ENCODE data around the gene OVCH1. TPM values are rescaled to one million over a fixed set of nuclear protein-coding genes. Genes with fewer than 3 reads are reported as not detected.
"Not testable (repeated sequence)": the region's sequence is repeated elsewhere in the genome, so short reads cannot be mapped to it uniquely, and the experiment has no call there.

OVCH1 gene
- total RNA-seq, 1 experiment from 2014 or later, result not detected

DNA sequence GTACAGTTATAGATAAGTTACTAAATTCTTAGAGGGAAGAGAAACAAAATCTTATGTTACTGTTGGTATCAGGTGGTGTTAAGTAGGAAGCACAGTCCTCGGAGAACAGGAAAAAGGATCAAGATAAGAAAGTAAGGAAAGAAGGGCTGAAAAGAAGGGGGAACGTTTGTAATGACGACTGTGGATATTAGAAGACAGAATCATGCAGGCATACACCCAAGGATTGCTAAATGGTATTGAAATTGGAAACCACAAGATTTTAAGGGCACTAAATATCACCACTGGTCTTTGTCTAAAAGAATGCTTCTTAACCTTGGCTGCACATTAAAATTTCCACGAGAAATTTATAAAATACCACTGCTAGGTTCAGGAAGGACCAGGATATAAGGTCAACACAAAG is 82.4 kb downstream of the OVCH1 start:
- DNase-seq (ENCODE audit: low read depth), result no peak

DNA sequence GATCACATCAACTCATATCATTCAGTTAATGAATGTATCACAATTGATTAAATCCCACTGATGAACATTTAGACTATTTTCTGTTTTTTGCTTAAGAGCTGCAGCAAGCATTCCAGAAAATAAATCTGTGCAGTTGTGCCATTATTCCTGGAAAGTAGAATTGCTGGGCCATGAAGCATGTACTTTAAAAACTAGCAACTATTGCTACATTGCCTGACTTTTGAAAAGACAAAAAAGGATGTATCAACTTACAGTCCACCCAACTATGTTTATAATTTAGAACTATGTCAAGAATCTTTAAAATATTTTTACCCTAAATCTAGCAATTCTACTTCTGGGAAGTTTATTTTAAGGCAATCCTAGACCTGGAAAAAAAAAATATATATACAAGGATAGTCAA is 83.1 kb downstream of the OVCH1 start:
- no peak for DNase-seq (ENCODE audit: low read depth)

DNA sequence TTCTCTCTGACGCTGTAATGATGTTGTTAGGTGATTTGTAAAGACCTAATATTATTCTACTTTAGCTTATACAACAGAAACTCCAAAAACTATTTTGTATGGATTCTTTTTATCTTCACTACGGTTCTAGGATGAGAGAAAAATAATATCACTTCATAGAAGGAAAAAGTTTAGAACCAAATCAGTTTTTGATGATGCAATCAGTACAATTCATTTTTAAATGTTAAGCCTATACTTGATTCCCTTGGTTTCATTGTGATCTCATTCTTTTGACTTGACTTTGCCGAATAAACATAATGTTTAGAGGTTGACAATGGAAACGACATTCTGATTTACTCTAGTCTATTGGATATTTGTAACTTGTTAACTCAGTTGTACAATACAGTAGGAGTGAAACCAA is 91.9 kb downstream of the OVCH1 start:
- DNase-seq (ENCODE audit: low read depth), result no peak

DNA sequence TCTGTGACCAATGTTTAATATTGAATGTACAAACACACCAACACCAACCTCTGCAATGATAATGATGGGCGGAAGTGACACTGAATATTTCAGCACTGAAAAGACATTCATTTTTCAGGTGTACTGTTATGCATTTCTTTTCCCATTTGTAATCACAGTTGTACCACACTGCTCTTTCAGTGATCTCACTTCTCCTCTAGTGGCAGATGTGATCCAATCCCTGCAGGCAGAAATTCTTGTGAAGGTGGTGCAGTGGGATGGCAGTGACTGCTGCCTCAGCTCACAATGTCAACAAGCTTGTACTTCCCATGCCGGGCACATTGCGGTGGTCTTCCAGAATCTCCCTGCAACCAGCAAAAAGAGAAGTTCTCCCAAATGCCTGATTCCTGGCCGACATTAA is 93.5 kb downstream of the OVCH1 start:
- DNase-seq (ENCODE audit: low read depth), result no peak

DNA sequence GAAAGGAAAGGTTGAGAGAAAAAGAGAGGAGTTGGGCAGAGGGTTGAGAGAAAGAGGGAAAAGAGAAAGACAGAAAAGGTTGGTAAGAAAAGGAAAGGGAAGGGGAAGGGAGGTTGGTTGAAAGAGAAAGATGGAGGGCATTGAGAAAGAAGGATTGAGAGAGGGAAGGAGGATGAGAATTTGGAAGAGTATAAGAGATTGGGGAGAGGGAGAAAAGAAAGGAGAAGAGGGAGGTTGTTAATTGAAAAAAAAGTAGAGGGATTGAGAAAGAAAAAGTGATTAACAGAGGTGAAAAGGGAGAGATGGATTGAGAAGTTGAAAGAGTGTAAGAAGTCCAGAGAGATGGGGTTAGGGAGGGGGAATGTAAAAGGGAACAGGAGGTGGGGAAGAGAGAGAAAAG is 95.0 kb downstream of the OVCH1 start:
- no peak for DNase-seq (ENCODE audit: low read depth)

DNA sequence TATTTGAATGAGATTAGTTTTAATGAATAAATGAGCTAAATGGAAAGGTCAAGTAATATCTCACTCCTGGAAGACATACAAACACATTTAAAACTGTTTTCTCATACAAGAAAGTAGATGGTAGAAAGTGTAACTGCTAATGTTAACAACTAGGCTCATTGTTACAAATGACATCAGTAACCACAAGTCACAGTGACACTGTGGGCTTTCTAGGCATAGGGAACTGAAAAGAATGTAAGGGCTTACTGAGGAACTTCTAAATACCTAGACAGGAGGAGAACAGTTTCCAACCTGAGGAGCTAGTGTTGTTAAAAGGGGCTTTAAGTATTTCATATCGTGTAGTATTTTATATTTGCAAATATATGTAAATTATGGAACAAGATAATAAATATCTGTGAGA is 99.0 kb downstream of the OVCH1 start:
- DNase-seq (ENCODE audit: low read depth), result no peak

DNA sequence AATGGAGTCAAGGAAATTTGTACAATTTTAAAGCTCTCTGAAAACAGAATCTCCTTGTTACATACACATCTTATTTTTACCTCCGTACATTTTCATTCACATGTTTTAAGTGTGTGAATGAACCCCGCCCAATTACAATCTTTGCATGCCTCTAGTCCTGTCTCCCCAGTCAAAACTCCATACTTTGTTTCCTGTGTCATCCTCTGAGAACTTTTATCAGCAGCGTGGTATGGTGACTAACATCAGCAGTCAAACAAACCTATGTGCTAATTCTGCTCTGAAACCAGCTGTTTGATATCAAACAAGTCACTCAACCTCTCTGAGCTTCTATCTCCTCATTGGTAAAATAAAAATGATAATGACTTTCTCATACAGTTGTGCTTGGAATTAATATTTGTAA is 100.7 kb downstream of the OVCH1 start:
- DNase-seq (ENCODE audit: low read depth), result peak; percentile 7

DNA sequence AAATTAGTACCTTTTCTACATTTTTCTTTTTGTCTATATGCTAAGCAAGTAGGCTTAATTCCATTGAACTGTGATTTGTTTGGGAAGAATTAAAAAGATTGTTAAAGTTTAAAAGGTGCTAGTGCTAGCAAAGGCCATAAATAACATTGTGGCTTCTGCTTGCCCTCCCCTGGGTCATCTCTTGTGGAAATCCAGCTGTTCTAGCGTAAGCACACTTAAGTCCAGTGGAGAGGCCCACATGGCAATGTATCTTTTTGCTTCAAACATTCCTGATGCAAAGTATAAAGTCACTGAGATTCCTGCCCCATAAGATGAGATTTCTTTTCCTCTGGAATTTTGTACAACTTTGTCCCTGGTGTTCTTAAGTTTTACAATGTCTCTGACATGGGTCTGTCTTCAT is 102.1 kb downstream of the OVCH1 start:
- DNase-seq (ENCODE audit: low read depth), result no peak

DNA sequence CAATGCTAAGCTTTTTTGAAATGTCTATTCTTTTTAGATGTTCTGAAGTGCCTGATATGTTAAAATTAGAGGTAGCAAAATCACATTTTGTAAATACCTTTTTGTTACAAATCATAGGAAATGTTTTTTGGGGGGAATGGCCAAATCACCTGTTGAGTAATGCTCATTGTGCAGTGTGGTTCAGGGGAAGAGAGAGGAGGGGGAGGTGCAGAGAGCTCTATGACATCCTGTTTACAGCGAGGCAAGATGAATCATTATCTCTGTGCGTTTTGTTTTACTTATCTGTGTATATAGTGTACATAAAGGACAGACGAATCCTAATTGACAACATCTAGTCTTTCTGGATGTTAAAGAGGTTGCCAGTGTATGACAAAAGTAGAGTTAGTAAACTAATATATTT is 107.1 kb downstream of the OVCH1 start:
- not testable (repeated sequence) for DNase-seq (ENCODE audit: low read depth)

DNA sequence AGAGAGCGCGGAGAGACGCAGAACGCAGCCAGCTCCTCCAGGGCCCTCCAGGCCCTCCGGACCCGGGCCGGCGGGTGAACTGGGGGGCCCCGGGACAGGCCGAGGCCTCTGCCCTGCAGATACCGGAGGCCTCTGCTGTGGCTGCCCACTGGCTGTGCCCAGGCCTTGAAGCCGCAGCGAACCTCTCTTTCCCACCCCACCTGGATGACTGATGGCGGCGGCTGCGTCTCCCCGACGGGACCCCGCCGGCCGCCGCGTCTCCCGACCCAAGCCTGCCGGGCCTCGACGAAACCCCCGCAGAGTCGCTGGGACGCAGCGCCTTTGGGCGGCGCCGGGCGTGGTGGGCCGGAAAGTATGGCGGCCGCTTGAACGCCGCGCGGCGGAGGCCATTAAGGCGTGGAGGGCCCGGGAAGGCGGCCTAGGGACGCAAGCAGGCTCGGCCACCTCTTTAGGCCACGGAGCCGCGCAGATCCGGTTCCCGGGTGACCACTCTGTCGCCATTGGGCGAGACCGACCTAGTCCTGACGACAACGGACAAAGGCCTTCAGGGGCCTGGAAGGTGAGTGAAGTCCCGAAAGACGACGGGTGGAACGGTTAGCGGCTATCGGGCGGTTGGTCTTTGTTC is 108.1 kb downstream of the OVCH1 start:
- DNase-seq (ENCODE audit: low read depth), result no peak

DNA sequence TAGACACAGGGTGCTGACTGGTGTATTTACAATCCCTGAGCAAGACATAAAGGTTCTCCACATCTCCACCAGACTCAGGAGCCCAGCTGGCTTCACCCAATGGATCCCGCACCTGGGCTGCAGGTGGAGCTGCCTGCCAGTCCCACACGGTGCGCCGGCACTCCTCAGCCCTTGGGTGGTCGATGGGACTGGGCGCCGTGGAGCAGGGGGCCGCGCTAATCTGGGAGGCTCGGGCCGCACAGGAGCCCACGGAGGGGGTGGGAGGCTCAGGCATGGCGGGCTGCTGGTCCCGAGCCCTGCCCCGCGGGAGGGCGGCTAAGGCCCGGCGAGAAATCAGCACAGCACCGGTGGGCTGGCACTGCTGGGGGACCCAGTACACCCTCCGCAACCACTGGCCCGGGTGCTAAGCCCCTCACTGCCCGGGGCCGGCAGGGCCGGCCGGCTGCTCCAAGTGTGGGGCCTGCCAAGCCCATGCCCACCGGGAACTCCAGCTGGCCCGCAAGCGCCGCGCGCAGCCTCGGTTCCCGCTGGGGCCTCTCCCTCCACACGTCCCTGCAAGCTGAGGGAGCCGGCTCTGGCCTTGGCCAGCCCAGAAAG is 111.3 kb downstream of the OVCH1 start:
- not testable (repeated sequence) for DNase-seq (ENCODE audit: low read depth)

DNA sequence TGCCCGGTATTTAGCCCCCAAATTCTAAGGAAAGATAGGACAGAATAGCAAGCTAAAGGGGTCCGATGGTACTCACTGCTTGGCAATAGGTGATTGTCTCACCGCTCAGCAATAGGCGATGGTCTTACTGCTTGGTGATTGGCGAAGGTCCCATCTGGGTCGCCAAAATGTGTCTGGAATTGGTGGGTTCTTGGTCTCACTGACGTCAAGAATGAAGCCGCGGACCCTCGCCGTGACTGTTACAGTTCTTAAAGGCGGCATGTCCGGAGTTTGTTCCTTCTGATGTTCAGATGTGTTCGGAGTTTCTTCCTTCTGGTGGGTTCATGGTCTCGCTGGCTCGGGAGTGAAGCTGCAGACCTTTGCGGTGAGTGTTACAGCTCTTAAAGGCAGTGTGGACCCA is 112.3 kb downstream of the OVCH1 start:
- DNase-seq (ENCODE audit: low read depth), result not testable (repeated sequence)

DNA sequence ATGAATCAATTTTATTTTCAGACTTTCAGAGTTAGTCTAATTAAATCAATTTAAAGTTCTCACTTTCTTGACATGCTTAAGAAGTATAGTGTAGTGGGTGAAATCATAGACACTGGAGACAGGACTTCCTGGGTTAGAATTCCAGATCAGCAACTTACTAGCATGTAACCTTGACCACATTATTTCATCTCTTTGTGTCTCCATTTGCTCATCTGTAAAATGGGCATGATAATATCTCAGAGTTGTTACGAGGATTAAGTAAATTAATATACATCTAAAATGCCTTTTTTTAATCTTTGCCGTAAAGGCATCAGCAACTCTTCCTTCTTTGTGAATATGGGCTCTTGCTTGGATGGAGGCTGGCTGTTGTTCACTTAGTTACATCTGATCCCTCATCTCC is 115.2 kb downstream of the OVCH1 start:
- DNase-seq (ENCODE audit: low read depth), result no peak

DNA sequence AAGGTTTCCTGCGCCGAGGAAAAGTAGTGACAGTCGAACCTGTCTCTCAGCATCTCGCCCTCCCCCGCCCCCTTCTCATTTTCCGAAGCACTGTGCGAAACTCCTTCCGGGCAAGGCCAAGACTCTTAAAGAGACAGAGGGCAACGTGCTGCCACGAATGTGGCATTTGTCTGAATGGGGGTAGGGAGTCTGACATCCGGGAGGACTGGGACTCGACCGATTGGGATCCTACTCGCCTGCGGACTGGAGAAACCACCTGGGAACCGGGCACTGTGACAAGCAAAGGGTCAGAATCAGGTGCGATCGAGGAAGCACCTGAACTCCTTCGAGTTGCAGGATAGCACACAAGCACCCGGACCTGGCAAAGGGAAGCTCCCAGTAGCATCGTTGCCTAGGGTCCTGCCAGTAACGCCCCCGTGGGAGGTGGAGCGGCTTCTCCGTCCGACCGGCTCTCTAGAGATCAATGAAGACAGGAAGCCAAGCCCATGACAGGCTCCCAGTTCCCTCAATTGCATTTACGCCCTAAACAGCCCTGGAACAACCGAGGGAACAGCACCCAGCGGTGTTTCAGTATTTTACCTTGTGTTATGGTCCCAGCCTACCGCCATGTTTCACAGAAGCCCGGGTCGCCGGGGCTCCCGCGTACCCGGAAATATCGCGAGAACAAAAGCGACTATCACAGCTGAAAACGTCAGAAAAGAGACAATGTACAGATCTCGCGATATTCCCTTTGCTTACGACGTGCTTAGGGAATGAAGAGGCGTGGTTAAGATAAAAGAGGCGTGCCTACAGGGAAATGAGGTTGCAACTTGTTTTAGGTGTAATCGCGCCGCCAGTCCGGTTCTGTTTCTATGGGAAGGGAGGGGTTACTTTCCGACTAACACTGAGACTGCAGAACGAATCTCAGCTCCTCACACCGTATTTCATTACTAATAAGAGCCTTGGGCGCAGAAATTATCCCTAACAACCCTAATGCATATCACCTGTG is 116.7 kb downstream of the OVCH1 start, which contains the start of gene ERGIC2:
TSS of gene ERGIC2 (minus strand) at position 637 of the 988 bp plus-strand sequence. CDS start 9,539 bp downstream, outside the sequence.
- peak; percentile 96 for DNase-seq (ENCODE audit: low read depth)

Other genes with a start within 250 kb of the OVCH1 start
- 120 and 131 TPM in 2 replicates for gene ERGIC2, start 116.5 kb downstream of the OVCH1 start, total RNA-seq (2014; rRNA removed; shearing (Covaris generic))

Measured in Daoy (cell line).